Muscle of arm (tissue), 12 donors: ENCODE data around the gene SLC66A2. TPM values are rescaled to one million over a fixed set of nuclear protein-coding genes. Genes with fewer than 3 reads are reported as not detected.

ENCODE experiments used
- polyA plus RNA-seq, 12 donors: library from polyadenylated mRNA; unstranded; fragments of 120-200 nt; gene quantifications; one replicate each; pipeline ENCODE4 v1.2.1, GENCODE V29; 2013; ENCODE audit not compliant: insufficient read length in 12 of 12

Gene SLC66A2
- polyA plus RNA-seq, 12 donors, result 17.4 to 27.9 (median 20.9) TPM; not detected in 1

Other genes starting within 250 kb of the SLC66A2 start
- under 1 TPM in 10 of 12 donors, not detected in 2; 0.18 to 0.93 (median 0.35) TPM for gene KCNG2, start 153.7 kb downstream of the SLC66A2 start, polyA plus RNA-seq
- gene HSBP1L1, start 13.0 kb upstream of the SLC66A2 start, polyA plus RNA-seq, result 10 to 100 TPM in 2 of 12 donors, 1 to 10 TPM in 9, not detected in 1; 3.3 to 22.2 (median 4.2) TPM
- gene TXNL4A, start 36.9 kb upstream of the SLC66A2 start, polyA plus RNA-seq, result 100 to 1,000 TPM in 2 of 12 donors, 10 to 100 TPM in 9, not detected in 1; 80.8 to 157 (median 95.8) TPM
- 10 to 100 TPM in 11 of 12 donors, not detected in 1; 16.3 to 38.8 (median 24.6) TPM for gene RBFA, start 82.8 kb upstream of the SLC66A2 start, polyA plus RNA-seq
- gene ADNP2, start 157.6 kb upstream of the SLC66A2 start, polyA plus RNA-seq, result 10 to 100 TPM in 8 of 12 donors, 1 to 10 TPM in 3, not detected in 1; 9.1 to 16.2 (median 11.7) TPM